ENCODE measurements around the gene SAT1. TPM values are rescaled to one million over a fixed set of nuclear protein-coding genes. Genes with fewer than 3 reads are reported as not detected.

The SAT1 gene
- total RNA-seq, 1 experiment from 2014 or later = 480 TPM

GRCh38 chrX:23822397-23822796 is 39.4 kb downstream of the SAT1 start:
- in situ Hi-C loops (cut with HindIII; ENCODE audit: low pct_unique_long_range_greater_than_20kb, low sequenced_read_pairs) = no loop called here
- DNase-seq (ENCODE audit: low read depth, low spot score) = peak; percentile 97

DNA sequence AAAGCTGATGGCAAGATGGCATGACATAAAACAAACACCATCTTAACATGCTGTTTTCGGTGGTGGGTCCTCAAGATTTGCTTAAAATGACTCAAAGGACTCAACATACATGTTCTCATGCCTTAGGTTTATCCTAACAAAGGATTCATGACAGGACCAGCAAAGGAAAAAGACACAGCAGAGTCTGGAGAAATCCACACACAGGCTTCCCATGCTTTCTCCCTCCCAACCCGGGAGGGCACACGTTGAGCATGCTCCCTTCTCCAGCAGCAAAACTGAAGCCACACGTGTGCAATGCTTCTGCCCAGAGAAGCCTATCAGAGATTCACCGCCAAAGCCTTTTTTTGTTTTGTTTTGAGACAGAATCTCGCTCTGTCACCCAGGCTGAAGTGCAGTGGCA is 39.9 kb downstream of the SAT1 start:
- in situ Hi-C loops (cut with HindIII; ENCODE audit: low pct_unique_long_range_greater_than_20kb, low sequenced_read_pairs) = no loop called here
- no peak for DNase-seq (ENCODE audit: low read depth, low spot score)

DNA sequence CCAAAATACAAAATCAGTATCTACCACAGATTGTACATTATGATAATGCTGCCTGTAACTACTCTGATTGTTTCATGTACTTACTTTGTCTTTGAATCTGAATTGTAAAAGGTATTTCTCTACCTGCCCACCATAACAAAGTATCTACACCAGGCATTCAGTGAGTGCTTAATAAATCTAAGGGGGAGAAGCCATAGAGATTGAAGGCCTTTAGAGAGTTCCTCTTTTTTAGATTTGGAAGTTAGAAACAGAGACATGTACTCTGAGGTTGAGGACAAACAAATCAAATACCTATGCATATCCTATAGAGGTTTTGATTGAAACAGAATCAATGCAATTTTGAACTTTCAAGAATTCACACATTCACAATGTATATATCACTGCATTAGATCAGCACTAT is 42.7 kb downstream of the SAT1 start:
- in situ Hi-C loops (cut with HindIII; ENCODE audit: low pct_unique_long_range_greater_than_20kb, low sequenced_read_pairs) = no loop called here
- DNase-seq (ENCODE audit: low read depth, low spot score) = no peak

- peak; percentile 79 for DNase-seq (ENCODE audit: low read depth, low spot score)
- in situ Hi-C loops (cut with HindIII; ENCODE audit: low pct_unique_long_range_greater_than_20kb, low sequenced_read_pairs) = no loop called here
Measured at GRCh38 chrX:23826216-23826615, 43.2 kb downstream of the SAT1 start.

GRCh38 chrX:23826653-23827052 is 43.7 kb downstream of the SAT1 start:
- in situ Hi-C loops (cut with HindIII; ENCODE audit: low pct_unique_long_range_greater_than_20kb, low sequenced_read_pairs) = no loop called here
- DNase-seq (ENCODE audit: low read depth, low spot score) = no peak

DNA sequence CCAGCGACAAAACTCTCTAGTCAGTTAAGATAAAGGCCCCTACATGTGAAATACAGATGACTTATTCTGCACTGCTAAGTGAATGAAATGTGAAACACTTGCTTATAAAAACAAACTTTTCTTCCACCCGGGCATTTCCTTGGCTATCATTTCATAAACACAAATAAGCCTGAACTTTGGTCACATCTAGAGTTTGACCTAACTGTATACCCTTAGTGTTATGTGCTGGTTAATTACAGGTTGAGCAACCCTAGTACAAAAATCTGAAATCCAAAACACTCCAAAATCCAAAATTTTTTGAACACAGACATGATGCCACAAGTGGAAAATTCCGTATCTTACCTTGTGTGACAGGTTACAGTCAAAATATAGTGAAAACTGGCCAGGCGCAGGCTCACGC is 45.9 kb downstream of the SAT1 start:
- in situ Hi-C loops (cut with HindIII; ENCODE audit: low pct_unique_long_range_greater_than_20kb, low sequenced_read_pairs) = no loop called here
- no peak for DNase-seq (ENCODE audit: low read depth, low spot score)

DNA sequence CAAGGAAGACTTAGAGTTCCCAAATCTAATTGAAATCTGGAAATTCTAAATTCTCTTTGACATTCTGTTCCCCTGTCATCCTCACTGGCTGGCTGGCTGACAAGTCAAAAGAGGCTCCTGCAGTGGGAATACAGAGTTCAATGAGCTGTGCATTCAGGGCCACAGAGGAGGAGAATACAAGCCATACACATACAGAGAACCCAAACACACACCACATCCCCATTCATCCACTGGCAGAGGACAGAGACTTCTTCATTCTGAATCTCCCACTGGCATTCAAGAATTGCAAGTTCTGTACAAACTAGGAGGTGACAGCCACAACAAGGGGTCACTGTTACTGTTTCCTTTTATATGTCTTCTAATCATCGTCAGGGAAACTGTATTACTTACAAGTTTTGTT is 49.7 kb downstream of the SAT1 start:
- in situ Hi-C loops (cut with HindIII; ENCODE audit: low pct_unique_long_range_greater_than_20kb, low sequenced_read_pairs) = no loop called here
- DNase-seq (ENCODE audit: low read depth, low spot score) = peak; percentile 86

Small RNA genes lying within 50 kb of the gene (small RNA-seq; reads per million reads assigned to genes)
- gene RF00019 = 0 reads per million in 2 experiments

Other genes starting within 250 kb of the SAT1 start
- gene PRDX4, start 115.7 kb upstream of the SAT1 start, total RNA-seq (2014; rRNA removed; shearing (Covaris generic)) = 411 and 415 TPM in 2 replicates
- 43.4 and 48.3 TPM in 2 replicates for gene ACOT9, start 39.9 kb upstream of the SAT1 start, total RNA-seq (2014; rRNA removed; shearing (Covaris generic))
- 38.6 and 52.6 TPM in 2 replicates for gene APOO, start 124.8 kb downstream of the SAT1 start, total RNA-seq (2014; rRNA removed; shearing (Covaris generic))
- gene CXorf58, start 124.8 kb downstream of the SAT1 start, total RNA-seq (2014; rRNA removed; shearing (Covaris generic)) = 0.11 and 2.4 TPM in 2 replicates
- gene KLHL15, start 244.0 kb downstream of the SAT1 start, total RNA-seq (2014; rRNA removed; shearing (Covaris generic)) = 11.9 and 12.4 TPM in 2 replicates